Upper lobe of left lung (tissue), 6 donors: ENCODE results near the gene SH3BGRL2. TPM values are rescaled to one million over a fixed set of nuclear protein-coding genes. Genes with fewer than 3 reads are reported as not detected.

ENCODE experiments used
- ATAC-seq, 2 donors: fragments of 200-7000 bp; cut with Tn5 transposase; one replicate each; pipeline ENCODE4 v1.9.1; 2022; ENCODE audit warnings: mild to moderate bottlenecking in 2 of 2, moderate library complexity in 2 of 2; ENCODE audit not compliant: low FRiP score in 2 of 2
- DNase-seq, 2 donors: peaks; one replicate each; pipeline ENCODE4 v3.0.0-alpha.2; 2019 to 2020
- H3K27ac ChIP-seq, 4 donors: fragments of 200-600 bp; sonication (generic); one replicate each; pipeline ENCODE4 v1.5.1; 2016 to 2019
- H3K27me3 ChIP-seq, 4 donors: fragments of 200-600 bp; sonication (generic); one replicate each; pipeline ENCODE4 v1.5.1; 2017 to 2019
- H3K36me3 ChIP-seq, 4 donors: fragments of 200-600 bp; sonication (generic); one replicate each; pipeline ENCODE4 v1.5.1; 2016 to 2019
- H3K4me1 ChIP-seq, 4 donors: fragments of 200-600 bp; sonication (generic); one replicate each; pipeline ENCODE4 v1.5.1; 2018 to 2019
- H3K4me3 ChIP-seq, 4 donors: fragments of 200-600 bp; sonication (generic); one replicate each; pipeline ENCODE4 v1.5.1; 2017 to 2019; ENCODE audit warnings: mild to moderate bottlenecking in 2 of 4, moderate library complexity in 1 of 4
- H3K9me3 ChIP-seq, 4 donors: fragments of 200-600 bp; sonication (generic); one replicate each; pipeline ENCODE4 v1.5.1; 2018 to 2019
- EP300 ChIP-seq, 4 donors: sonication (generic); formaldehyde crosslinking; IDR thresholded peaks; one replicate each; pipeline ENCODE4 v1.5.1; 2017; ENCODE audit warnings: antibody characterized with exemption in 4 of 4, control low read depth in 2 of 4
- POLR2A ChIP-seq, 4 donors: fragments of 450-650 bp; IDR thresholded peaks; one replicate each; pipeline ENCODE4 v1.5.1; 2016 to 2017; ENCODE audit warnings: antibody characterized with exemption in 4 of 4, mild to moderate bottlenecking in 2 of 4
- POLR2AphosphoS5 ChIP-seq, 2 donors: sonication (generic); formaldehyde crosslinking; IDR thresholded peaks; one replicate each; pipeline ENCODE4 v1.5.1; 2017; ENCODE audit warnings: antibody characterized with exemption in 2 of 2
- WGBS, 2 donors: methylation state at CpG; one replicate each; pipeline ENCODE4 v1.1.5; 2017 to 2018; 5-methylcytosine and 5-hydroxymethylcytosine counted together
- total RNA-seq, 6 donors: library from RNA; depleted of rRNA in 4 of 6; stranded (reverse); fragments of >200 nt in 4 of 6; gene quantifications; one replicate each; pipeline versions ENCODE4 v1.1.0 to v1.2.1, GENCODE V29; 2016 to 2021
- TF ChIP-seq, protein P1 (sequence below), 6 experiments: fragments of 450-650 bp in 4 of 6; fragments of 200-600 bp in 2 of 6; sonication (generic) in 2 of 6; IDR thresholded peaks; one replicate each; pipeline ENCODE4 v1.5.1; 2016 to 2019; ENCODE audit warnings: antibody characterized with exemption in 6 of 6
- donor health status: DM: no; HTN: no; CAD: no; lungs with moderate emphysema.
- donor health status: DM: no; HTN: yes; CAD: no; lungs with severe emphysema.

Gene SH3BGRL2
- total RNA-seq, 6 donors from 2014 or later = 23.6 to 65.8 (median 25.4) TPM

DNA sequence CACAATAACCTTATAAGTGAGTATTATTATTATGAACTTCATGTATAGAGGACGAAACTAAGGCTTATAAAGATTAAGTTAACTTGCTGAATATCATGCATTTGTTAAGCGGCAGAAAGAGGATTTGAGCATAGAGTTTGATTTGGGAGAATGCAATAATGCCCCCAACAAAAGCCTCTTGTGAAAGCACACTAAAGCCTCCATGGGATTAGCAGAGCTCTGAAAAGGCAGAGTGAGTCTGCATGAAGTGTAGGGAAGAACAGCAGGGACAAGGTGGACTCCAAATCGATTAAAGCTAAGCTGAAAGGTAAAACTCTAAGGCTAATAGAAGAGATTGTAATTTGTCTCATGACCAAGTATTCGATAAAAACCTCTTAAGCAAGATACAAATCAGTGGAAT is 100.3 kb downstream of the SH3BGRL2 start:
- Histone ChIP-seq H3K27ac (no peak overlapping the region), H3K4me3 (no peak overlapping the region), H3K9me3 (no peaks in the 10 kb centered on the region), H3K27me3 (no peaks in the 10 kb centered on the region), H3K36me3 (no peaks in the 10 kb centered on the region), H3K4me1 (no peaks in the 10 kb centered on the region)
- WGBS, 2 donors = 89 to 96% methylated on average over 4 of the region's 4 CpGs
- ATAC-seq (no peak), DNase-seq (no peak)
- TF ChIP-seq EP300 (IDR thresholded peaks at IDR 0.05) = no peak
- TF ChIP-seq POLR2A (IDR thresholded peaks at IDR 0.05) = no peak
- TF ChIP-seq, protein P1, sequence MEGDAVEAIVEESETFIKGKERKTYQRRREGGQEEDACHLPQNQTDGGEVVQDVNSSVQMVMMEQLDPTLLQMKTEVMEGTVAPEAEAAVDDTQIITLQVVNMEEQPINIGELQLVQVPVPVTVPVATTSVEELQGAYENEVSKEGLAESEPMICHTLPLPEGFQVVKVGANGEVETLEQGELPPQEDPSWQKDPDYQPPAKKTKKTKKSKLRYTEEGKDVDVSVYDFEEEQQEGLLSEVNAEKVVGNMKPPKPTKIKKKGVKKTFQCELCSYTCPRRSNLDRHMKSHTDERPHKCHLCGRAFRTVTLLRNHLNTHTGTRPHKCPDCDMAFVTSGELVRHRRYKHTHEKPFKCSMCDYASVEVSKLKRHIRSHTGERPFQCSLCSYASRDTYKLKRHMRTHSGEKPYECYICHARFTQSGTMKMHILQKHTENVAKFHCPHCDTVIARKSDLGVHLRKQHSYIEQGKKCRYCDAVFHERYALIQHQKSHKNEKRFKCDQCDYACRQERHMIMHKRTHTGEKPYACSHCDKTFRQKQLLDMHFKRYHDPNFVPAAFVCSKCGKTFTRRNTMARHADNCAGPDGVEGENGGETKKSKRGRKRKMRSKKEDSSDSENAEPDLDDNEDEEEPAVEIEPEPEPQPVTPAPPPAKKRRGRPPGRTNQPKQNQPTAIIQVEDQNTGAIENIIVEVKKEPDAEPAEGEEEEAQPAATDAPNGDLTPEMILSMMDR (IDR thresholded peaks at IDR 0.05) = no peak
- TF ChIP-seq POLR2AphosphoS5 (IDR thresholded peaks at IDR 0.05) = no peak

DNA sequence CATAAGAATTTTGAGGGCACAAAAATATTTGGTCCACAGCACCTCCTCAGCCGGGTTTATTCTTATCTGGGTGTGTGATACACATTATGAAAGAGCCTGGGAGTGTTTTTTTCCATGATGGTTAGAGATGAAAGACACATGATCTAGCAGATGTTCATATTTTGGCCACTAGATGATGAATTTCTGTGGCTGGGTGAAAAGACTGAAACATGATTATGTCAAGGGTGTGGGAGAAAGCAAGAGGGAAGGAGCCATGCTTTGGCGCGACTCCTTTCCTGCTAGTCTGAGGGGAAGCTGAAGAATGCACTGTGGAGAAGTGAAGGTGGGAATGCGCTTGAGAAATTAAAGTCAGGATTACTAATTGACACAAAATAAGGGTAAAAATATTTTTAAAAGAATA is 102.3 kb downstream of the SH3BGRL2 start:
- no peaks in the 10 kb centered on the region for H3K9me3 ChIP-seq
- no peaks in the 10 kb centered on the region for H3K4me1 ChIP-seq
- no peak overlapping the region for H3K27ac ChIP-seq
- TF ChIP-seq, protein P1 (IDR thresholded peaks at IDR 0.05) = no peak
- TF ChIP-seq EP300 (IDR thresholded peaks at IDR 0.05) = no peak
- no peak for TF ChIP-seq POLR2AphosphoS5 (IDR thresholded peaks at IDR 0.05)
- no peak for TF ChIP-seq POLR2A (IDR thresholded peaks at IDR 0.05)
- H3K36me3 ChIP-seq = no peaks in the 10 kb centered on the region
- H3K27me3 ChIP-seq = no peaks in the 10 kb centered on the region
- no peak overlapping the region for H3K4me3 ChIP-seq
- ATAC-seq = no peak
- WGBS, 2 donors = 80 to 88% methylated on average over 4 of the region's 4 CpGs
- DNase-seq = no peak

DNA sequence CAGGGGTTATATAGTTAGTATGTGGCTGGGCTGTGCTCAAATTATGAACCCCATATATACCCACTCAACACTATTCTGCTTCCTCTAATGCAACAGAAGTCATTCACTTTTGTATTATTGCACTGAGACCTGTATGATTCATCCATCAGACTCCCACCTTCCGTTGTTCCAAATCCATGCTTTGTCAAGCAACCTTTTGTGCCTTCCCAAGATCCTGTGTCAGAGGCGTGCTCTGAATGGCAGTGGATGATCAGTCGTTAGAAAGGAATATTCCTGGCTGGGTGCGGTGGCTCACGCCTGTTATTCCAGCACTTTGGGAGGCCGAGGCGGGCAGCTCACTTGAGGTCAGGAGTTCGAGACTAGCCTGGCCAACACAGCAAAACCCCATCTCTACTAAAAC is 103.2 kb downstream of the SH3BGRL2 start:
- H3K27me3 ChIP-seq = no peaks in the 10 kb centered on the region
- H3K4me1 ChIP-seq = no peaks in the 10 kb centered on the region
- H3K4me3 ChIP-seq = no peak overlapping the region
- peak in 1 of 2 donors; percentile 22 for DNase-seq
- WGBS, 2 donors = 97 to 98% methylated on average over 8 of the region's 8 CpGs
- ATAC-seq = no peak
- H3K27ac ChIP-seq = no peak overlapping the region
- no peaks in the 10 kb centered on the region for H3K36me3 ChIP-seq
- H3K9me3 ChIP-seq = no peaks in the 10 kb centered on the region
- no peak for TF ChIP-seq POLR2A (IDR thresholded peaks at IDR 0.05)

DNA sequence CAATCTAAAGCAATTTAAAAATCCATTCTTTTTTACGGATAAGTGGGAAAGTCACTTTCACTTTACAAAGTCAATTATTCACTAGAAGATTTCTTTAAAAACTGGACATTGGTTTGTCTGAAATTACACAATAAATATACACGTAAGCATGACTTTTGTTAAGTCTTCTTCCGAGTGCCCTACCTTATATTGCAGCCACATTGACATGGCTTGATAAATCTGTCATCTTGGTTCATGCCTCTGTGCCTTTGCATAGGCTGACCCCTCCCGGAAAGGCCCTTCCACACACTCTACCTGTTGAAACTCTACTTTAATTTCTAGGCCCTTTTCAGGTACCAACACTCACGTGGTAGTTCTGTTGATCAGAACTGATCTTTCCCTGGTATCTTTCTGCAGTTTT is 104.1 kb downstream of the SH3BGRL2 start:
- DNase-seq = no peak
- TF ChIP-seq EP300 (IDR thresholded peaks at IDR 0.05) (no peak), POLR2AphosphoS5 (IDR thresholded peaks at IDR 0.05) (no peak), POLR2A (IDR thresholded peaks at IDR 0.05) (no peak)
- TF ChIP-seq, protein P1 (IDR thresholded peaks at IDR 0.05) = no peak

DNA sequence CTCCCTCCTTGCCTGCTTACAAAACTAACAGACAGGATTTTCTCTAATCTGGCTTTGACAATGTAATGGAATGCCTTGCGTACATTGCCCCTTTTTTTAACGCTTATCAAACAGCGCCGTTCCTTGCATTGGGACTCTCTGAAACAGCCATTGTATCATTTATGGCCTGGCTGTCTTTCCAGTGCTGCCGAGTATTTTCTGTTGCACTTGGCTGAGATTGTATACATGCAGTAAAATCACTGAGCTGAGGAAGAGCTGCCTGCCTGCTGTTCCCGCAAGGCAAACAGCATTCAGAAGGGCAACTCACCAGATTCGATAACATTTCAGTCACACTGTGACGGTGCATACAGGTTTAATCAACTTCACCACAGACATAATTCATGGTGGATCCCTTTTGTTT is 106.0 kb downstream of the SH3BGRL2 start:
- DNase-seq = no peak
- 41 to 56% methylated on average over 8 of the region's 8 CpGs for WGBS, 2 donors
- Histone ChIP-seq H3K4me3 (peak overlapping the region in 1 of 4 donors; percentile 10), H3K27me3 (no peaks in the 10 kb centered on the region), H3K4me1 (no peaks in the 10 kb centered on the region), H3K9me3 (no peaks in the 10 kb centered on the region), H3K36me3 (no peaks in the 10 kb centered on the region), H3K27ac (no peak overlapping the region)
- TF ChIP-seq, protein P1 (IDR thresholded peaks at IDR 0.05) = no peak
- TF ChIP-seq EP300 (IDR thresholded peaks at IDR 0.05) (no peak), POLR2A (IDR thresholded peaks at IDR 0.05) (no peak), POLR2AphosphoS5 (IDR thresholded peaks at IDR 0.05) (no peak)
- no peak for ATAC-seq

More for the DNA sequence above, 104.1 kb downstream of the SH3BGRL2 start:
- no peak overlapping the region for H3K4me3 ChIP-seq
- no peaks in the 10 kb centered on the region for H3K9me3 ChIP-seq
- WGBS, 2 donors = 91 to 93% methylated on average over 5 of the region's 5 CpGs
- no peaks in the 10 kb centered on the region for H3K27me3 ChIP-seq
- H3K4me1 ChIP-seq = no peaks in the 10 kb centered on the region
- H3K36me3 ChIP-seq = no peaks in the 10 kb centered on the region
- H3K27ac ChIP-seq = no peak overlapping the region
- no peak for ATAC-seq
